ENCODE measurements around the gene TAS2R10.

DNA sequence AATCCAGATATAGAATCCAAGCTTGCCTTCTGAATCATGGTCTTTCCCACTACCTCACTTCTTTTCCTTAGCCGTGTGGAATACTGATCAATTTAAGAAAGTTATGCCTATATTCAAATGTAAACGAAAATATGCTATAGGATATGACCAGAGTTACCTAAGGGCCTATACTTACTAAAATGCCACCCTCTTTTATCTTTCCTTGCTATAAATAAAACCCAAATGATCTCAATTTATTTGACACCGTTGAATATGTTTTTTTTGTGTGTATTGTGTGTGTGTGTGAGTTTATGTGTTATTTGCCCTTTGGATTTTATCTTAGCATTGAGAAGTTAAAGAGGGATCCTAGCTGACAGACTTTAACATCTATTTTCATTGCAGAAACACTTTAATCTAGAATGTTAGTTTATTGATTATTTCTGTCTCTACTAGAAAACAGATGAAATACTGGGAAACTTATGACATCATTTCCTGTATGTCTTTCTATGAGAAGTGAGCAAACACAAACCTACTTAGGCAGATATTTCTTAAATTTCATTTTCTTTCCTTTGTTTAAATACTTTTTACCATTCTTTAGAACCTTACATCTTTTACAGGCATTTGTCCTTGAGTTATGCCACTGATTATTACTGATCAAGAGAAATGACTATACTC is 14.1 kb downstream of the TAS2R10 start:
- TF ChIP-seq YY1 (IDR thresholded peaks at IDR 0.05; ENCODE audit: insufficient read depth, insufficient read length), result no peak
- TF ChIP-seq SUZ12 (IDR thresholded peaks at IDR 0.05; ENCODE audit: extremely low read depth, insufficient read depth, insufficient read length), result no peak
- TF ChIP-seq ZNF274 (IDR thresholded peaks at IDR 0.05; ENCODE audit: low read depth, low read length), result no peak
